ENCODE measurements around the gene PPARD.

Gene PPARD

GRCh38 chr6:35354361-35355135 lies 12.2 kb downstream of the PPARD start:
- DNase-seq (ENCODE audit: low read depth in 2 of 2) = no peak

GRCh38 chr6:35356391-35356790 lies 14.0 kb downstream of the PPARD start:
- DNase-seq (ENCODE audit: low read depth in 2 of 2) = no peak

GRCh38 chr6:35357677-35358076 lies 15.3 kb downstream of the PPARD start:
- no peak for DNase-seq (ENCODE audit: low read depth in 2 of 2)

- no peak for DNase-seq (ENCODE audit: low read depth in 2 of 2)
Measured at GRCh38 chr6:35358086-35358485, 15.7 kb downstream of the PPARD start.

GRCh38 chr6:35359346-35359743 lies 17.0 kb downstream of the PPARD start:
- DNase-seq (ENCODE audit: low read depth in 2 of 2) = no peak

GRCh38 chr6:35359744-35360348 lies 17.5 kb downstream of the PPARD start:
- DNase-seq (ENCODE audit: low read depth in 2 of 2) = peak; percentile 40 to 45

DNA sequence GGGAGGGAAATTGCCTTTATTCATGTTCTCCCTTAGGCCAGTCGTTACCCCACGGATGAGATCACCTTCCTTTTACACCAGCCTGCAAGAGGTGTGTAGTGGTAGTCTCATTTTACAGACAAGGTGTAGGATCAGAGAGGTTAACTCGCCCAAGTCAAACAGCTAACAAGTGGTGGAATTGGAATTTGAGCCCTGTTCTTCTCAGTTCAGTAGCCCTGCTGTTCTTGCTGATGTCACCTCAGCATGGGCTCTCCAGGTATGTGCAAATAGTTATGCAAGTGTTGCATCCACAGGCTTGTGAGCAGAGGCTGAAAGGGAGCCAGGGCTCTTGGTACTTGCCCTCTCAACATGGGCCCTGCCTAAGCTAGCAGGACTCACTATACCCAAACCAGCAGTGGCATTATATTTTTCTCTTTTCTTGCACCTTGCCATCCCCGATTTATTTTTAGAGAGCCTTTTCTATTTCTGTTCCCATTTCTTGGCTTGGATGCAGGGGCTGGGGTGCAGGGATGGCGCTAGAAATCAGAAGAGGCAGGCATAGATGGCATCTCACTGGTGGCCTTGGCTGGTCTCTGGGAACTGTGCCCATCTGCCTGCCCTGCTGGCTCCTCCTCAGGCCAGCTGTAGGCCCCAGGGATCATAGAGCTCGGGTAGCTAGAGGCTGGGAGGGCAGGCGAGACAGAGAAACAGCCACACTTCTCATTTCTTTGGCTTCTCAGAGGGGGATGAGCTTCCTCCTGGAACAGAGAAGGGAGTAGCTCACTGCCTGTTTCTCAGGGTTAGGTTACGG lies 18.2 kb downstream of the PPARD start:
- DNase-seq (ENCODE audit: low read depth in 2 of 2) = no peak

- no peak for DNase-seq (ENCODE audit: low read depth in 2 of 2)
Measured at GRCh38 chr6:35362200-35362599, 19.8 kb downstream of the PPARD start.

- DNase-seq (ENCODE audit: low read depth in 2 of 2) = peak in 1 of 2 experiments; percentile 35
Measured at GRCh38 chr6:35363293-35363750, 21.0 kb downstream of the PPARD start.

DNA sequence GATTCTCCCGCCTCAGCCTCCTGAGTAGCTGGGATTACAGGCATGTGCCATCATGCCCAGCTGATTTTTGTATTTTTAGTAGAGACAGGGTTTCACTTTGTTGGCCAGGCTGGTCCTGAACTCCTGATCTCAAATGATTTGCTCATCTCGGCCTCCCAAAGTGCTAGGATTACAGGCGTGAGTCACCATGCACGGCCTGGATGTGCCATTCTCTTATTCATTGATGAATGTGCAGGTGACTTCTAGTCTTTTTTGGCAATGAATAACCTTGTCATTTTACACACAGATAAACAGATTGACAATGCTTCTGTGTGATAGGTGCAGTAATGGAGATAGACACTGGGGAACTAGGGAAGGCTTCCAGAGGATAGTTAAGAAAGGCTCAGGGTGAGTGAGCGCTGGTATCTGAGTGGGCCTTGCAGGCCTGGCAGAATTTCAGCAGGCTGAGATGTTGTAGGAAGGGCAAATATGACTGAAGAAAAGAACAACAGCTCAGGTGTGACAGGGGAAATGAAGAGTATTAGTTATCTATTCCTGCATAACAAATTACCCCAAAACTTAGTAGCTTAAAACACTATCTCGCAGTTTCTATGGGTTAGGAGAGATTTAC lies 23.3 kb downstream of the PPARD start:
- DNase-seq (ENCODE audit: low read depth in 2 of 2) = no peak

DNA sequence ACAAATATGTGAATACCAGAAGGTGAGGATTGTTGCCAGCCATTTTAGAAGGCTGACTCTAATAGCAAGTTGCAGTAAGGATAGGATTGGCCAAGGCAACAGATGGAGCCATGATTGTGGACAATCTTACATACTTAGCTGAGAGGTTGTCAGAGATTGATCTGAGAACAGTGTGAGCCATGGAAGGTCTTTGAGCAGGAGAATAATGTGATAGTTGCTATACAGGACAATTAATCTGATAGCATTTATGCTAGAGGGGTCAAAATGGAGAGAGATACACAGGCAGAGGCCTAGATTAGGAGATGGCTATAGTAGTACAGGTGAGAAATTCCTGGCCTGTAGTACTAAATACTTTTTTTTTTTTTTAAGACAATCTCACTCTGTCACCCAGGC lies 23.8 kb downstream of the PPARD start:
- no peak for DNase-seq (ENCODE audit: low read depth in 2 of 2)

DNA sequence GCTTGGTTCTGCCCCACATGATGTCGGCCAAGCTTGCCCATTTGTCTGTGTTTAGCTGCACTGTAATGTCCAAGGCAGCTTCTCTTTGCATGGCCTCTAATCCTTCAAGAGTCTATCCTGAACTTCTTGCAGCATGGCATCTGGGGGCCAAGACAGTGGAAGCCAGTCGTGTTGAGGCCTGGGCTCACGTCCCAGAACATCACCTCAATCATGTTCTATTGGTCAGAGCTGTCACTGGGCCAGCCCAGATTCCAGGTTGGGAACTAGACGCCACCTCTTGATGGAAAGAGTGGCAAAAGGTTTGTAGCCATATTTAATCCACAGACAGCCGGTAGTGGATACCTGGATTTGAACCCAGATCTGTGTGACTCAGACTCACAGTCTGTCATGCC lies 25.3 kb downstream of the PPARD start:
- DNase-seq (ENCODE audit: low read depth in 2 of 2) = no peak

- peak; percentile 81 to 83 for DNase-seq (ENCODE audit: low read depth in 2 of 2)
Measured at GRCh38 chr6:35368038-35368887, 25.9 kb downstream of the PPARD start.

DNA sequence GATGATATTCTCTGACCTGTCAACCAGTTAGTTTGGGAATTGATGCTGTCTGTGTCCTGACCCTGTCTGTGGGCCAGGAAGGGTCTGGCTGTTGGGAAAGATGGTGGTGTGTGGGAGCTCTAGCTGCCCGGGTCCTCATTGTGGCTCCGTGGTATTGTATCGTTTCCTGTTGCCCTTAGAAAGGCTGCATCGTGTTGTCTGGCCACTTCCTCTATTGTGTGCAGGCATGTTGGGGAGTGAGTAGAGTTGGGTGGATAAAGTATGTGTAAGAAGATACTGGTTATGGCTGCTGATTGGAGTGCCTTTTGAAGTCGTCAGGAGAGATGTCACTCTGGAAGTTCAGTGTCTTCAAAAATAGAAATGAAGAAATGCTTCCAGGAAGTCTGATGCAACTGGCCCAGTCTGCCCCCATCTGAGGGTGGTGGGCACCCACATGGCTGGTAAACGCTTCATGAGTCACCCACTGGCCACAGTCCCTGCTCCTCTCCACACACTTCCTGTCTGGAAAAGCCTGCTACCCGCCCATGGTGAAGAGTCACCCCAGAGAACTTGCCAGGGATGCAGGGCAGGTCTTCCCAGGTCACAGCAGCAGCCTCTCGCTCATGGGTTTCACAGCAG lies 27.9 kb downstream of the PPARD start:
- peak; percentile 74 to 80 for DNase-seq (ENCODE audit: low read depth in 2 of 2)

DNA sequence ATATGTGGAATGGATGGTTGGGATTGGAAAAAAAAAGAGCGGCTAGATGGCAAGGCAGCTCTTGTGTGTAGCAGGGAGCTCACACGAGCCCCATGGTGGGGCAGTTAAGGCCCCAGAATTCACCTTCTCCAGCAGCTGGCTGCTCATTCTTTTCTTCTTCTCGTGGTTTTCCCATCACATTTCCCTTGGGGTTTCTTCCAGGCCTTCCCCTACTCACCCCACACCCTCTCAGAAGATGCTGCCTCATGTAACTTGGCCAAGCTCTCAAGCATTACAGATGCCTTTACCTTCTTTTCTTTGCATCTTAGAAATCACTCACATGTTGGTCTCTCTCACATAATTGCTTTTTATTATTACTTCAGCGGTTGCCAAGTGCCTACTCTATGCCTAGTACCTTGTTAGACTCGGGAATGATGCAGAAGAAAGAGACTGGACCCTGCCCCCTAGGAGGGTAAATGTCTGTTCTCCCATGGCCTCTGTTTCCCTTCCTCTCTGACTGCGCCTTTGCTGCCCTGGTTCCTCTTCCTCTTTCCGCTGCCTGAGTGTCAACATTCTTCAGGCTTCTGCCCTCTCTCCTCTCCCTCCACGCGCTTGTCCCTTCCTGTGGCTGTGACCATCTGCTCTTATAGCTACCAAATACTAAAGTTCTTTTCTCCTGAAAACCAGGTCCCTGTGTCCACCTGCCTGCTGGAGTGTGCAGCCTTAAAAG lies 28.6 kb downstream of the PPARD start:
- DNase-seq (ENCODE audit: low read depth in 2 of 2) = peak; percentile 55 to 59

GRCh38 chr6:35371494-35372262 lies 29.3 kb downstream of the PPARD start:
- no peak for DNase-seq (ENCODE audit: low read depth in 2 of 2)

DNA sequence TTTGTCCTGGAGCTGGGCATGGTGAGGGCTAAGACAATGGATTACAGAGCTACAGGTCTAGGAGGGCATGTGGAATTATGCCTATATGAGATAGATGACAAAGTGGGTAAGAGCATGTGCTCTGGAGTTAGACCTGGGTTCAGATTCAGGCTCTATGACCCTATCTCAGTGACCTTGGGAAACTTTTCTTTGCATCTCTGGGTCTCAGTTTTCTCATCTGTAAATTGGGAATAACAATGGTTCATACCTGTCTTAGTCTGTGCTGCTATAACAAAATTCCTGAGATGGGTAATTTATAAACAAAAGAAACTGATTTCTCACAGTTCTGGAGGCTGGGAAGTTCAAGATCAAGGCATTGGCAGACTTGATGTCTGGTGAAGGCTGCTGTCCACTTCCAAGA lies 30.3 kb downstream of the PPARD start:
- DNase-seq (ENCODE audit: low read depth in 2 of 2) = no peak

DNA sequence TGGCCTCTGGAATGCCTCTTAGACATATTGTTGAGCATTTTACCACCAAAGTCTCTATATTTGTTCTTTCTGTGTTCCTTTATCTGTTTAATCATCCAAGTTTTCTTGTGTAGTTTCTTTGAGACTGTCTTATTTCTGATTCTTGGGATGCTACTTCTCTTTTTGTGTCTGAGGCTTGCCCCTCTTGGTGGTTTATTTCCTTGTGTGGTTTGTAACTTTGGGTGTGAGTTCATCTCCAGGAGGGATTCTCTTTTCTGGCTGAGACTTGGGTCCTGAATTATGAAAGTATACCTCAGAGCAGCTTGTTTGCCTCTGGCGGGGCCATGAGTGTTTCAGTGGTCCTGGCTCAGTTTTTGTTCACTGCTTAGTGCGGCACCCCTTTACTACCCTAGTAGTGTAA lies 33.9 kb downstream of the PPARD start:
- no peak for DNase-seq (ENCODE audit: low read depth in 2 of 2)

DNA sequence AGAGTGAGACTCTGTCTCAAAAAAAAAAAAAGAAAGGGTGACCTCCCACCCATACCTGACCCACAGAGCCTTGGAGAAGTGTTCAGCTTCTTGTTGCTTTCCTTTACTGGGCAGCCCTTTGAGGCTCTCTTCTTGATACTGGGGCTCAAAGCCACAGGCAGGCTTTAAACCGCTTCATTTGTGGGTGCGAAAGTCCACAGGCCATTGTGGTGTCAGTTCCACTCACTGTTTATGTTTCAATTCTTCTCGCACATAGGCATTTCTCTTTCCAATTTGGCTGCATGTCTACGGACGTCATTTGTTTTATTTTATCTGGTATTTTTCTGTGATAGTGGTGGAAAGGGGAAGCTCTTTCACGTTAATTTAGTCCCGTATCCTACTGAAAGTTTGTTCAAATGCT lies 34.6 kb downstream of the PPARD start:
- no peak for DNase-seq (ENCODE audit: low read depth in 2 of 2)

Data from fibroblast of skin of left biceps (primary cell).